ENCODE results near the gene TMEM116.
"Not testable (repeated sequence)": the region's sequence is repeated elsewhere in the genome, so short reads cannot be mapped to it uniquely, and the experiment has no call there.

Gene TMEM116

GRCh38 chr12:112018571-112019237 lies 5.7 kb upstream of the TMEM116 start:
- H3K4me3 ChIP-seq (ENCODE audit: control insufficient read depth, low read depth, low read length): no peak overlapping the region
- no peak for TF ChIP-seq CTCF (IDR thresholded peaks at IDR 0.05; ENCODE audit: control insufficient read depth, insufficient read depth, low read depth, low read length, missing control alignments)
- DNase-seq (ENCODE audit: low read depth): peak; percentile 27

GRCh38 chr12:112017041-112017440 lies 4.1 kb upstream of the TMEM116 start:
- no peak for DNase-seq (ENCODE audit: low read depth)
- H3K4me3 ChIP-seq (ENCODE audit: control insufficient read depth, low read depth, low read length): no peak overlapping the region
- TF ChIP-seq CTCF (IDR thresholded peaks at IDR 0.05; ENCODE audit: control insufficient read depth, insufficient read depth, low read depth, low read length, missing control alignments): no peak

GRCh38 chr12:112015938-112016337 lies 3.0 kb upstream of the TMEM116 start:
- no peak overlapping the region for H3K4me3 ChIP-seq (ENCODE audit: control insufficient read depth, low read depth, low read length)
- no peak for TF ChIP-seq CTCF (IDR thresholded peaks at IDR 0.05; ENCODE audit: control insufficient read depth, insufficient read depth, low read depth, low read length, missing control alignments)
- DNase-seq (ENCODE audit: low read depth): no peak

- TF ChIP-seq CTCF (IDR thresholded peaks at IDR 0.05; ENCODE audit: control insufficient read depth, insufficient read depth, low read depth, low read length, missing control alignments): no peak
- peak; percentile 39 for DNase-seq (ENCODE audit: low read depth)
- H3K4me3 ChIP-seq (ENCODE audit: control insufficient read depth, low read depth, low read length): peak overlapping the region; percentile 96
Observed at GRCh38 chr12:112013601-112014402, 837 bp upstream of the TMEM116 start.

GRCh38 chr12:112011685-112012084 lies 1.3 kb downstream of the TMEM116 start:
- no peak for TF ChIP-seq CTCF (IDR thresholded peaks at IDR 0.05; ENCODE audit: control insufficient read depth, insufficient read depth, low read depth, low read length, missing control alignments)
- no peak for DNase-seq (ENCODE audit: low read depth)
- no peak overlapping the region for H3K4me3 ChIP-seq (ENCODE audit: control insufficient read depth, low read depth, low read length)

GRCh38 chr12:112010415-112011344 lies 2.3 kb downstream of the TMEM116 start:
- no peak overlapping the region for H3K4me3 ChIP-seq (ENCODE audit: control insufficient read depth, low read depth, low read length)
- DNase-seq (ENCODE audit: low read depth): no peak
- no peak for TF ChIP-seq CTCF (IDR thresholded peaks at IDR 0.05; ENCODE audit: control insufficient read depth, insufficient read depth, low read depth, low read length, missing control alignments)

- not testable (repeated sequence) for DNase-seq (ENCODE audit: low read depth); H3K4me3 ChIP-seq (ENCODE audit: control insufficient read depth, low read depth, low read length)
Observed at GRCh38 chr12:112009596-112009995, 3.4 kb downstream of the TMEM116 start.

Measured in AG09309 (cell line).